ENCODE data around the gene RHBDF2.
A peak's percentile ranks its signal among the peaks of the same experiment; 100 is the strongest.

The RHBDF2 gene

DNA sequence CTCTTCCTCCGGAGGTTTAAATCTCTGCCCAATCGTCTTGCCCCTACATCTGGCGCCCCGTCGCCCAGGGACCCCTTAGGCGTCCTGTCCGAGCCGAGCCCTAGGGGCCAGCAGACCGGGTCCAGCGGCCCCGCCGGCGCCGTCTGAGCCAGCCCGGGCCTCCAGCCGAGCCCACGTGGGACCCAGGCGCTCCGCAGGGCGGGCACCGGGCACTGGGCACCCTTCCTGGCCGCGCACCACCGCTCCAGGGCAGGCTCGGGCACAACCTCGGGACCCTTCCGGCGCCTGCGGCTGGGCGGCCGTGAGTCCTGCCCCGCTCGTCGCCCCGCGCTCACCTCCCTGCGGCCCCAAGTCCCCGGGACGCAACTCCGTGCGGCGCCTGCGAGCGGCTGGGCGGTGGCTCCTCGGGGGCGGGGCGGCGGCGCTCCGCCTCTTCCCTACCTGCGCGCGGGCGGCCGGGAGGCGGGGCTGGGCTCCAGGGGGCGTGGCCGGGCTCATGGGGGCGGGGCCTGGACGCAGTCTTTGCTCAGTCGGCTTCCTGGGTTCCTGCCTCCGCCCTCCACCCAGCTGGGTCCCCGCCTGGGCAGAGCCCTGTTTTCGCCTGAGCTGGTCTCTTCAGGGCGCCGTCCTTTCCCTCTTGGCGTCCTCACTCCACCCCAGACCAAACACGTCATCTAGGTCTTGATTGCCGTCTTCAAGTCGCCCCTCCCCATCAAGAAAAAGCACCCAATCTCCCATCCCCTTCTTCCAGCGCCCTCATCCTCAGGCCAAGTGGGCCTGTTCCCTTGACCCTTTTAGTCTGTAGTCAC lies at the start of gene RHBDF2:
Gene RHBDF2 (minus strand): TSS at position 406 of the 809 bp plus-strand sequence. CDS start 19,899 bp downstream, outside the sequence.
- DNase-seq: peak; percentile 87 to 96 (median 88)

DNA sequence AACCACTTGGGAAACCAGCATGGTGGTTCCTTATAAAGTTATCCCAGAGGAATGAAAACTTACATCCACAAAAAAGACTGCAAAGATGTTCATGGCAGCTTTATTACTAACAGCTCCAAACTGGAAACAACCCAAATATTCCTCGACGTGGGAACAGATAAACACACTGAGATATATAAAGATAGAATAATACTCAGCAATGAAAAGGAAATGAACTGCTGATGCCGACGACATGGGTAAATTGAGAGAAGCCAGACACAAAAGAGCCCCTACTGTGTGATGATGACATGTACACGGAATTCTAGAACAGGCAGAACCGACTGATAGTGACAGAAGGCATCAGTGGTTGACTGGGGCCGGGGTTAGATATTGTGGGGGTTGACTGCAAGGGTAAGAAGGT lies 48.3 kb upstream of the RHBDF2 start:
- DNase-seq: no peak

DNA sequence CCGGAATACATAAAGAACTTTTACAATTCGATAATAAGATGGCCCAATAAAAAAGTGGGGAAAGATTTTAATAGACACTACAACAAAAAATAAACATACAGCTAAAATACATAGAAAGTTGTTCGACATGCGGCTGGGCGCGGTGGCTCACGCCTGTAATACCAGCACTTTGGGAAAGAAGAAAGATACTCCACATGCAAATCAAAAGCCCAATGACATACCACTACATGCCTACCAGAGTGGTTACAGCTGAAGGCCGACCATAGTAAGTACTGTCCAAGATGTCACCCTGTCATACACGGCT lies 47.9 kb upstream of the RHBDF2 start:
- DNase-seq: no peak

DNA sequence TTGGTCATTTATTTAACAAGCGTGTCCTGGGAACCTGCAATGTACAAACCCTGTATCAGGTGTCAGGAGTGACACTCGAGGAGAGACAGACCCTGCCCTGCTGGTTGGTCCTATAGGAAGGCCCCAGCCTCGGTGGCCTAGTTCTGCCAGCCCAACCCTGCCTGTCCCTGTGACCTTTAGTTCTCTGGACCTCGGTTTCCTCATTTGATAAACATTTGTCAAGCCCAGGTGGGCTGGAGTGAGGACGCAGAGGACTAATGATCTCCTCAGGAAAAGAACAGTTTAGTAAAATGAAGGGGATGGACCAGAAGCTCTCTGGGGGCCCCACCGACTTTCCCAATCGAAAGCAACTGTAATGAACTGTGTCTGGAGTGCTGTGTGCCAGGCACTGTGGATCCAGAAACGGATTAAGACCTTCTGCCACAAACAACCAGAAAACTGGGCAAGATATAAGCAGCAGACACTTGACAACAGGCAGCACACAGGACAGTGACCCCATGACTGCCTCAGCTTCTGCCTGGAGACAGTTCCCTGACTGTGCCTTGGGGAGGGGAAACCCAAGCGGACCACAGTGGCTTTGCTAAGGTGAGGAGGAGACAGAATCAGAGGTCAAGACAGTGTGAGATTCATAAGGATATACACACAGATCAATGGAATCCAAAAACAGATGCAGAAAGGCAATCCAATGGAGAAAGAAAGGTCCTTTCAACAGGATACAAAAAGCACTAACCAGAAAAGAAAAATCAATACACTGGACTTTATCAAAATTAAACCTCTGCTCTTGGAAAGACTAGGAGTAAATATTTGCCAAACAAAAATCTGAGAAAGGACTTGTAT lies 47.4 kb upstream of the RHBDF2 start:
- no peak for DNase-seq

DNA sequence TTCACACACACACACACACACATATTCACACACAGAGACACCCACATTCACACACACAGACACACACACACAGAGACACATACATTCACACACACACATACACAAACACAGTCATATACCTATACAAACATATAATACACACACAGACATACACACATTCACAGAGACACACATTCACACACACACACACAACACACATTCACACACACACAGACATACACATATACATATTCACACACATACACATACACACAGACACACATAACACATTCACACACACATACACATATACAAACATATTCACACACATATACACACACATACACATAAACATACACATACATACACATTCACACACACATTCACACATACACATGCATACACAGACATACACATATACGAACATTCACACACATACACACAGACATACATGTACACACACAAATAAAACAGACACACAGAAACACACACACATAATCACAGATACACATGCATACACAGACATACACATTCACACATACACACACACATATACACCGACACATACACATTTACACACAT lies 46.5 kb upstream of the RHBDF2 start:
- DNase-seq: no peak

DNA sequence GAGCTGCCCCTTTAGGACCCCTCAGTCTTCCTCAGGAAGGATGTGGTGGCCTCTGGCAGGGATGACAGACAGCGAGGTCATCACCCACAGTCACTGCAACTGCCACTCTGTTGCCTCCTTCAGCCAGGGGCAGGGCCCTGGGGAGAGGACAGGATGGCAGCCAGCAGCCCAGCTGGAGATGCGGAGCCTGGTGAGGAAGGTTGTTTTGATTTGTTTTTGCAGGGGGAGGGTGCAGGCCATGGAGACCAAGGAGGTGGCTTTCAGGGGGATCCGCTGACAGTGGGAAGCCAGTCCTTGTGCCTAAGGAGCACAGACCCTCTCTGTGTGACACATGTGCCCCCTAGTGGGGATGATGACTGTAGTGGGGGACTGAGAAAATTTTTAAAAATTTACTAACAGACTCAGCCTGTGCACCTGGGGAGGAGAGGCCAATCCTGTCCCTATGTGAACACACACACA lies 46.0 kb upstream of the RHBDF2 start:
- peak in 1 of 4 experiments; percentile 21 for DNase-seq

DNA sequence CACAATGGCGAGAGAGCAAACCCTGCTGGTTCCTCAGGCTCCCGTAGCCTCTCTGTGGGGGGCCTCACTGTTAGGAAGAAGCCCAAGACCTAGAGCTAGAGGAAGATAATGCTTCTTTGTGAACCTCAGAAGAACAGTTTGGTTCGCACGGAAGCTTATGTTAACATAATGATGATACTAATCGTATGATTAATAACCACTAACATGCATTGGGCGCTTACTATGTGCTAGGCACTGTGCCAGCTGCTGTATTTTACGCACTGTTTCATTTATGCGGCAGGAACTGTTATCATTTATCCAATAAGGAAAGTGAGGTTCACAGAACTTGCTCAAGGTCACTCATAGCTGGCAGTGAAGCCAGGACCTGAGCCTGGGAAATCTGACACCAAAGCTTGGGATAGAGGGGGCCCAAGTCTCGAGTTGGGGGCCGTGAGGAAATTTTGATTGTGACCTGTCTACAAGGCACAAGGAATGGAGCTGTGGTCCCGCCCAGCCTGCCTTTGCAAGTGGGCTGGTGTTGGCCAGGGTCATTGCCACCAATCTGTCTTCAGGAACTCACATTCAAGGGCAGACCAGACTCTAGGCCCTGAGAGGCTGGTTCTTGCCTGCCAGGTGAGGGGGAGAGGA lies 45.4 kb upstream of the RHBDF2 start:
- no peak for DNase-seq

DNA sequence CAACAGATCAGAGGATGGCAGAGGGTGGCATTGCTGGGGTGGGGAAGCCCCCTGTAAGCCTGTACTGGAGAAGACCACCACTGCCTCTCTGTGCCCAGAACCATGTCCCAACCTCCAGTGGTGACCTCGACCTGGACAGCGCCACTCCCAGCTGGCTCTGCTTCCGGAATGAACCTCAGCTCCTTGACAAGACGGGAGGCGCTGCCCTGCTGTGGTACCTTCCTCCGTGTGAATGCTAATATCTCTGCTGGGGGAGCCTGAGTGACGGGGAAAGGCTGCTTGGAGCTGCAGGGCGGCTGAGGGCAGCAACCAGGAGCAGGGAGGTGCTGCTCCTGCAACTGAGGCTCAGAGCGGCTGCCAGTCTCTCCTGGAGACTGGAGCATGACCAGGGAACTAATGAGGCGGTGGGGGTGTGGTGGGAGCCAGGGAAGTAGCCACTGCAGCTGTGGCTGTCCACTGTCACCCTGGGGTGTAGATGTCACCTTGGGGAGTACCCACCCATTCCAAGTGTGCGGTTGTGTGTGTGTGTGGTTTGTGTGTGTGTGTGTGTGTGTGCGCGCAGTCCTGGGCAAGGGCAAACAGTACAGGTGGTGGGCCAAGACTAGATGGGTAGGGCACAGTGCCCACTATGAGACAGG lies 44.8 kb upstream of the RHBDF2 start:
- DNase-seq: no peak

DNA sequence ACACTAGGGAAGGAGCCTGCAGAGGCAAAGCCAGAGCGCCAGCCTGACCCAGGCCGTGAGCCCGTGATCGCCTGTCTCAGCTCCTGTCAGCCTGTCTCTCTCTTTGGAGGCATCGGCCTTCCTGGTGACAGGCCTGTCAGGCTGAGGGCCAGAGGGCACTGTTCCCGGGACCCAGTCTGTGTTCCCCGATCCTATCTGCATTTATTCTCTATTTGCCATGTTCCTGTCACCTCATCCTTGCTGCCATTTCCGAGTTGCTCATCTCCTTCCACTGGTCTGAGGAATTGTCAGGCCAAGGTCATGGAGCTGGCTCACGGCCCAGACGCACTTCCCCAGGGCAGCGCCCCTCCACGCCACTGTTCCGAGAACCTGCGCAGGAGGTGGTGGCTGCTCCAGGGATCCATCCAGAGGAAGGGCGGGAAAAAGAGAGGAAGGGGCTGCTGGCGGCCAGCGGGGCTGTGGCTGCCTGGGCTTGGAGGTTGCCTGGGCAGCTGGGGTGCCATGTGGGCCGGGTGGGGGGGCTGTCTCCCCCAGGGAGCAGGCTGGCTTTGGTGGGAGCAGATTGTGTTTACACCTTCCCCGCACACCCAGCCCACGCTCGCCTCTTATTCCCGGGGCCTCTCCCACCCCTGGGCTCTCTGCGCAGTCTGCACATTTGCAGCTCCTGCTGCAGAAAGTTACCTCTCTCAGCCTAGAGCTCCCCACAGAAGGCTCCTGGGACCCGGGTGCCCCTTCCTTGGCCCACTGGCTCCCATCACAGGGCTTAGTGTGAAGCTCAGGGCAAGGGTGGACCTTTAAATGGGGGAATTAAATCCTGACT lies 43.5 kb upstream of the RHBDF2 start:
- DNase-seq: no peak

DNA sequence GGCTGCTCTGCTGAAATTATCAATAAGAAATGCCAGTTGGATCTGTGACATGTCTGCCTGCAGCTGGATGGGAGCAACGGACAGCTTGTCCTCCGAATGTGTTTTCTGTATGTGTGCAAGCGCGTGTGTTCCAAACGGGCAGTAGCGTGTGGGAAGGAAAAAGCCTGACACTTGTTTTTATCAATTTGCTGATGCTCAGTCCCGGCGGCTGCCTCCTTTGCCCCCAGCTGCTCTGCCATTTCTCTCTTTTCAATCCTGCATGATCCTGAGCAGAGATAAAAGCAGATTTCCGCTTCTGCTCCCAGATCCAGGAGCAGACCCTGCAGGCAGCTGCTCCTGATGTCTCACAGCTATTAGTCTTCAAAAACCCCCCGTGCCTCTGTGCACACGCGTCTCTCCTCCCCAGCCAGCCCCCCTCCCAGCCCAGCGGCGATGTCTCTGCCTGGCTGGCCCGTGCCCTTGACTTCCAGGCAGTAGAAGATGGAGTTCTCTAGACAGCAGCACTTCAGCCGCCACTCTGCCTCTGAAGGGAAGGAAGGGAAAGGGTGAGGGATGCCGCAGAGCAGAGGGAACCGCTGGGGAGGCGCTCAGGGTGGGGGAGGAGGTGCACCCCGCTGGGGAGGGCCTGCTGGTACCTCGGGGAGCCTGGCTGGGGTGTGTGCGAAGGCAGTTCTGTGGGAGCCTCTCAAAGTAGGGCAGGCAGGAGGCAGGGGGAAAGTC lies 42.8 kb upstream of the RHBDF2 start:
- no peak for DNase-seq

DNA sequence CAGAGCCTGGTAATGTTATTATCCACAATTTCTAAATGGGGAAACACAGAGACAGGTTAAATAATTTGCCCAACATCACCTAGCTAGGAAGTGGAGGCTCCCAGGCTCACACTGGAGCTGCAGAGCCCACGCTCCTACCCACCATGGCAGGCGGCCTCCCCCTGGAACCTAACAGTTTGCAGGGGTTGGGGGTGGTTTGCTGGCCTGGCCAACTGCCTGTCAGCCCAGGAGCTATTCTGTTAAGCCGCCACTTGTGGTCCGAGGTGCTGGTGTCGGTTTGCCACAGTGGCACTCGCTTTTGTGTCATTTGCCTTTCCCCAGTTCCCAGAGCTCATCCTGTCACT lies 42.2 kb upstream of the RHBDF2 start:
- DNase-seq: no peak

DNA sequence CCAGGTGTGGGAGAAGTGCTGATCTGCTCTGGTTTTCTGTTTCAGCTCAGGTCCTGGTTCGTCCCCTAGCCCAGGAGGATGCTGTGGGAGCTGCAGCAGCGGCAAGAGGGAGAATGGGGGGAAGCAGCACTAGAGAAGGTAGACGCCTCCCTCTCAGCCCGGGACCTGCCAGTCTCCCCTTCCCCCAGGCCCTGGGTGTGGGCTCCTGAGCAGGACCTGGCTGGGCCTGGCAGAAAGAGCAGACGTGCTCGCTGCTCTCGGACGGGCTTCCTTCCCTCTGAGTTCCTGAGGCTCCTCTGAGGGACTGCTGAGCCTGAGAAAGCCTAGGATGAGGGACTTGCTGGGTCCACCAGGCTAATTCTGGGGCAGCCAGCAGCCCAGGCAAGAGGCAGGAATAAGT lies 41.8 kb upstream of the RHBDF2 start:
- no peak for DNase-seq

DNA sequence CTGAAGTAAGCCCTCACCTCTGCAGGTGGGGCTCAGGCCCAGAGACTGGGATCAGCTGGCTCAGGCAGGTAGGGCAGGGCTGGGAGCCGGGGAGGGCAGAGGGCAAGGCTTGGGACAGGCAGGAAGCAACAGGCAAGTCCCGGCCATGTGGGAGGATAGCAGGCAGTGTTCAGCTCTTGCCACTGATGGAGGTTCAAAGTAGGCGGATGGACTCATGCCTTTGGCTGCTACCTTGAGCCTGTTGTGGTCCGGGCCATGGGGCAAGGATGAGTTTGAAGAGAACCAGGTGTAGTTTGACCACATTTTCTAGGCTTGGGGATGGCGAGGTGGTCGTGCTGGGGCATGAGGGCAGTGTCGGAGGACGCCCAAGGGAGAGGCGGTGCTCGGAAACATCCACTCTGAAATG lies 41.3 kb upstream of the RHBDF2 start:
- no peak for DNase-seq

DNA sequence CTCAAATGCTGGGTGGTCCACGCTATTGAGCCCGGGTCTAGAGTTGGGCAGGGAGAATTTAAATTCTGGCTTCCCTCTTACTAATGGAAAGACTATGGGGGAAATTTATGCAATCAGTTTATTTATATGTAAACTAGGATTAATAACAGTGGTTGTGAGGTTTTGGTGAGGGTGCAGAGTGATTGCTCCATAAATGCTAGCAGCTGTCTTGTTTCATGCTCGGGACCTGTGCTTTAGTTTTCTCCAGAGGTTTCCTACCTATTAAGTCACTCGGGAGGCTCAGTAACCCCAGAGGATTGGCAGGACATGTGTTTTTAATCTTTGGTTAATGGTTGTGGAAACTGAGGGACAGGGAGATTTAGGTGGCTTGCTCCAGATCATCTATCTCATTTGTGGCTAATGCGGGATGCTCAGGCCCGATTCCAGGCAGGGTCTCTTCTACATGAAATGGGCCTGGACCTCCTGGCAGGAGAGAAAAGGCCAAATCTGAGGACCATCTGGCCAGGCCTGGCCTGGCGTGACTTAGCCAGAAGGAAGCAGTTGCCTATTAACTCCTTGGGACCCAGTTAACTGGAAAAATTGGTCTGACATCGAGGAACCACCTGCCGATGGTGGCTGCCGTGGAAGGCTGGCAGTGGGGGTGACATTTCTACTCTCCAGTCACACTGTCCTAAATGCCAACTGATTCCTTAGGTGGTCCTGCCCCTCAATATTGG lies 40.7 kb upstream of the RHBDF2 start:
- no peak for DNase-seq

DNA sequence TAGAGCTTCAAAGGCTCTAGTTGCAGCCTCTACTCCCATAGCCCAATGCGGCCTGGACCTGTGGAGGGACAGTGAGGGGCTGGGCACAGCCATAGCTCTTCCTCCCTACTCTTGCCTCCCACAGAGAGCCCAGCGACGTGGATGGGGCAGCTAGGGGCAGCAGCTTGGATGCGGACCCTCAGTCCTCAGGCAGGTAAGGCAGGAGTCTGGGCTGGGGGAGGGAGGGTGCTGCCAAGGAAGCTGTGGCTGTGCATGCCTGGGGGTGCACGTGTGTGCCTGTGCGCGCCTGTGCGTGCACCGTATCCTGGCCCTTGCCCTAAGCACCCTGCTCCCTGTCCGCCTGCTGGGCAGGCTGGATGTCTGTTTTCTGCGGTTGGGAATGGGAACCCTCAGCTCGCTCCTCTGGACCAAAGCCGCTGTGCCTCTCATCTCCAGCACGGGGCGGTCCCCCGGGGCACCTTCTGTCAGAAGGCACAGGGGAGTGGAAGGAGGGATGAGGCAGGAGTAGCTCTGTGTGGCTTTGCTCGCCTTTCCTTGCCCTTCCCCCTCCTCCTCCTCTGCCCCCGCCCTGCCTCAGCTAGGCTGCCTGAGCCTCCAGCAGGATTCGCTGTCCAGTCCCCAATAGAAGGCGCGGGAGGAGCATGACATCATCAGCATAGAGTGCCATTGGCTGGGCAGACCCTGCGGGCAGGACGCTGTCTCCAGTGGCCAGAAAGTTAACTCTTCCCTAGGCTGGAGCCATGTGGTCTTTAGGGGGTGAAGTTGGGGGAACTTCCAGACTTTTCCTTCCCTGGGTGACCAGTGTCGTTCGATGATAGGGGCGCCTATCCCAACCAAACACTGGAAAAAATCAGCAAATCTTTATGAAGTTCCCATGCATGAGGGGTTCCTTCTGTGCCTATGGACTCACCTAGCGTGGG lies 39.4 kb upstream of the RHBDF2 start:
- no peak for DNase-seq

DNA sequence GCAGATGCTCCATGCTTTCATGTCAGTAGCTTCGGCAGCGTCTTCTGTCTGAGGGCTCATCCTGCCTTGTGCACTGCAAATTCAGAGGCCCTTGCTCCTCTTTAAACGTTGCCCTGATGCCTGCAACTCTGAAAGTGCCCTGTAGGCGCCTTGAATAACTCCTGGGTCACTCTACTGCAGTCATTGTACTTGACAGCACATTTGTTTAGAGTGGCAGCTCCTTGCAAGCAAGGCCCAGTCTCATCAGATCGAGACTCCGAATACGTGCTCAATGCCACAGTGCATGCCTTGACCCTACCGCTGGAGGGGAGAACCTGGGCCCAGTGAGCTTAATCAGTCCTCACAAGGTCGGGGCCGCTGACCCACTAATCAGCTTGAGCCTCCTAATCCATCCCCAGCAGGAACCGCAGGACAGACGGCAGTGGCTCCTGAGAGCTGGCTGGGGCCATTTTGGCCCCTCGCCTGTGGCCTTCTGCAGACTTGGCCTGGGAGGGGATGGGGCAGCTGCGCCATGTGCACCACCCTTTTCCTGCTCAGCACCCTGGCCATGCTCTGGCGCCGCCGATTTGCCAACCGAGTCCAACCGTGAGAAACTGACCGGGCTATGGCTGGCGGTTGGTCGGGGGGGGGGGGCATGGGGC lies 38.5 kb upstream of the RHBDF2 start, which contains the start of gene PRCD:
Gene PRCD (plus strand): TSS at position 414 of the 641 bp plus-strand sequence. CDS start 98 bp downstream, at position 512.
- no peak for DNase-seq

DNA sequence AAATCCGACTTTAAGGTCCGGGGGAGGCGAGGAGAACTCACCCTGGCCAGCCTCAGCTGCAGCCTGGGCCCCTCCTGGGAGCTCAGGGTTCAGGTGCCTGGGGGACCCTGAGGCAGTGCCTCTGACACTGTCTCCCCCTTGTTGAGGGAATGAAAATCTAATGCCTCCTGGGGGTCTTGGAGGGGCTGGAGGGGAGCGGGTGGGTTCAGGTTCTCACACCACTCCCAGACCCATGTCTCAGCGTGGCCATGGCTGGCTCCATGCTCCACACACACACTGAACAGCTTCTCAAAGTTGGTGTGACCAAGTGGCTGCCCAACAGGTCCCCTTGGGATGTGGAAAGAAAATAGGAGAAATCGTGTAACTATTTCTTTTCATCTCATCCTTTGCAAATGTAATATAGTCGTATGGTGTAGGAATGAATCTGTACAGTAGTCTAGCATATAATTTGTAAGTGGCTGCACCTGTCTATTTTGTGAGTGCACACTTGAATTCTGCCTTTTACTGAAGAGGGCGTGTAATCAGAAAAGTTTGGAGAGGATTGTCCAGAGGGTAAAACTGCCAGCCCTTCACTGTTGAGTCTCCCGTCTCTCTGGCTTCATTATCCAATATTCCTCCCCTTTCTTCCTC lies 37.8 kb upstream of the RHBDF2 start:
- no peak for DNase-seq

DNA sequence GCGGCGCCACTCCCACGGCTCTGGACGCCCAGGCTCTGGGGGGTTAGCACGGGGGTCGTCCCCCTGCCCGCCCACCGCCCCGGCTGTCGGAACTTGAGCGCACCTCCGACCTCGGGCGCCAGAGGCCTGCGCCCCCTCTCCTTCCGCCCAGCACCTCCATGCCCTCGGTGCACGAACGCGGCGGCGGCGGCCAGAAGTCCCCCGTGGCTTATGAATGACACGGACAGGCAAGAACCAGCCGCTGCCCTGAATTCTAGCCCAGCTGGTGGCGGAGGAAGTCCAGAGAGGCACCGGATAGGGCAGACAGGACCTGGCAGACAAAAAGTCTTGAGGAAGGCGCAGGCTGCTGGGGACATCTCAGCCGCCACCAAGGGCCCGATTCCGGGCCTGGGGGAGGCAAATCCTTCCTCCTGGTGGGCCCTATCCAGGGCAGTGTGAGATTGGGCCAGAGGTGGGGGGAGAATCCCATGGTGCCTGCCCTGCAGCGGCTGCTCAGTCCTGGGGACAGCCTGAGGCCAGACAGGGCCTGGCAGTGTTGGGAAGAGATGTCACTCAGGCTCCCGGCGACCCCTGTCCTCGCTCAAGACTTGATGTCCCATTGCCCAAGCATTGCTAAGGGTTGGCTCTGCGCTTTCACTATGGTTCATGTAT lies 37.2 kb upstream of the RHBDF2 start:
- no peak for DNase-seq
